ENCODE measurements around the gene PHYKPL.

GRCh38 chr5:178256746-178257145 is 24.1 kb upstream of the PHYKPL start:
- TF ChIP-seq CTCF (IDR thresholded peaks at IDR 0.05; ENCODE audit: poor library complexity, severe bottlenecking) (no peak), MXI1 (conservative IDR thresholded peaks at IDR 0.05; ENCODE audit: poor library complexity, severe bottlenecking) (no peak), EP300 (conservative IDR thresholded peaks at IDR 0.05; ENCODE audit: poor library complexity, severe bottlenecking) (no peak)

Measured in neural cell (in vitro differentiated cells).